Natural killer cell (primary cell): ENCODE measurements around the gene TIMM13. TPM values are rescaled to one million over a fixed set of nuclear protein-coding genes. Genes with fewer than 3 reads are reported as not detected.

Source experiments
- ATAC-seq, 3 donors: fragments of 150-1000 bp in 2 of 3; fragments of 200-7000 bp in 1 of 3; cut with Tn5 transposase; 1 replicate in 1 of 3; 2 replicates in 2 of 3; pipeline ENCODE4 v1.10.0; 2021; ENCODE audit warnings: mild to moderate bottlenecking in 2 of 3, moderate library complexity in 2 of 3
- DNase-seq, 2 donors: peaks; one replicate each; pipeline versions ENCODE4 v3.0.0 to v3.0.0-alpha.2; 2013 to 2021; ENCODE audit warnings: mixed read lengths in 1 of 2
- H3K27ac ChIP-seq: one replicate; pipeline ENCODE4 v1.5.1; 2013; ENCODE audit warnings: mild to moderate bottlenecking, low read length
- H3K27me3 ChIP-seq: one replicate; pipeline ENCODE4 v1.6.1; 2013; ENCODE audit warnings: low read length; ENCODE audit not compliant: control insufficient read depth, insufficient read depth
- H3K36me3 ChIP-seq: one replicate; pipeline ENCODE4 v1.6.1; 2013; ENCODE audit warnings: low read length; ENCODE audit not compliant: control insufficient read depth, insufficient read depth
- H3K4me1 ChIP-seq: one replicate; pipeline ENCODE4 v1.6.1; 2013; ENCODE audit warnings: low read length; ENCODE audit not compliant: control insufficient read depth, insufficient read depth
- H3K4me3 ChIP-seq: one replicate; pipeline ENCODE4 v1.5.1; 2013; ENCODE audit warnings: low read length
- H3K9me3 ChIP-seq: one replicate; pipeline ENCODE4 v1.6.1; 2013; ENCODE audit warnings: low read length; ENCODE audit not compliant: control insufficient read depth, insufficient read depth
- H3K27ac Mint-ChIP-seq, 2 donors: one replicate each; pipeline ENCODE4 v1.8.0; 2022; ENCODE audit warnings: mild to moderate bottlenecking in 2 of 2, mixed read lengths in 2 of 2, moderate library complexity in 1 of 2
- H3K27me3 Mint-ChIP-seq, 2 donors: one replicate each; pipeline ENCODE4 v1.8.0; 2022; ENCODE audit warnings: low read depth in 2 of 2, mixed read lengths in 2 of 2
- H3K36me3 Mint-ChIP-seq: one replicate; pipeline ENCODE4 v1.8.0; 2022; ENCODE audit warnings: mixed read lengths
- H3K4me1 Mint-ChIP-seq, 2 donors: one replicate each; pipeline ENCODE4 v1.8.0; 2022; ENCODE audit warnings: mixed read lengths in 2 of 2
- H3K4me3 Mint-ChIP-seq: one replicate; pipeline ENCODE4 v1.8.0; 2022; ENCODE audit warnings: mild to moderate bottlenecking, moderate library complexity, mixed read lengths
- H3K9me3 Mint-ChIP-seq, 2 donors: one replicate each; pipeline ENCODE4 v1.8.0; 2022; ENCODE audit warnings: mixed read lengths in 2 of 2
- WGBS: methylation state at CpG from one replicate; pipeline ENCODE4 v1.1.7; 2013; ENCODE audit warnings: missing lambda C conversion rate; ENCODE audit not compliant: insufficient coverage; 5-methylcytosine and 5-hydroxymethylcytosine counted together
- intact Hi-C: fragments of 100-400 bp; cut with micrococcal nuclease; formaldehyde crosslinking; loops from one replicate; pipeline ENCODE4 v1.14.2; 2022
- total RNA-seq, 4 donors: library from RNA; stranded (reverse); fragments of 120-200 nt in 1 of 4; gene quantifications; one replicate each; pipeline versions ENCODE4 v1.2.3 to v1.2.4, GENCODE V29; 2013 to 2022
- TF ChIP-seq, protein P1 (sequence below): fragments of 200-600 bp; IDR thresholded peaks from one replicate; pipeline ENCODE4 v1.8.0; 2022; ENCODE audit warnings: antibody characterized with exemption

The TIMM13 gene
- total RNA-seq, 3 donors from 2014 or later (not counting 1 experiment from before 2014, with no cell fraction given) = 24.7 to 30.4 (median 25.1) TPM

DNA sequence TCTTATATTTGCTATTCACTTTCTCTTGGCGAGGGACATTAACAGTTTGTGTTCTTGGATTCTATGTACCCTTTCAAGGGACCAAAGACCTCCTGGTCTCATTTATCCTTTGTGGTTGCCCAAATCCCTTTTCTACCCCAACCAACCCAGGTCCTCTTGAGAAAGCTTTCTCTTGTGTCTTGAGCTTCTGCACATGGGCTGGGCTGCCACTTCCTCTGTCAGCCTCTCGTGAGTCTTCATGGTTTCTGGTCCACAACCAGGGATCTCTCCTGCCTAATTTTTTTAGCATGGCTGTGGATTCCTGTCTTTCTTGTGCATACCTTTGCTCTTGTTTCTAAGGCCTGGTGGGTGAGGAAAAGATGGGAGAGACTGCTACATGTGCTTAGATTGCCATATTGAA is 14.9 kb downstream of the TIMM13 start:
- Histone ChIP-seq H3K36me3 (no peaks in the 10 kb centered on the region), H3K27ac (no peak overlapping the region), H3K27me3 (no peaks in the 10 kb centered on the region), H3K4me1 (no peaks in the 10 kb centered on the region), H3K9me3 (no peaks in the 10 kb centered on the region), H3K4me3 (no peak overlapping the region)
- H3K4me3 Mint-ChIP-seq = no peak overlapping the region
- H3K4me1 Mint-ChIP-seq = no peaks in the 10 kb centered on the region
- ATAC-seq (no peak), DNase-seq (no peak)
- H3K27me3 Mint-ChIP-seq = no peaks in the 10 kb centered on the region
- 48% methylated on average over 2 of the region's 2 CpGs for WGBS
- H3K27ac Mint-ChIP-seq = no peak overlapping the region
- H3K9me3 Mint-ChIP-seq = no peaks in the 10 kb centered on the region
- H3K36me3 Mint-ChIP-seq = no peaks in the 10 kb centered on the region
- intact Hi-C loops = no loop called here
- TF ChIP-seq, protein P1, sequence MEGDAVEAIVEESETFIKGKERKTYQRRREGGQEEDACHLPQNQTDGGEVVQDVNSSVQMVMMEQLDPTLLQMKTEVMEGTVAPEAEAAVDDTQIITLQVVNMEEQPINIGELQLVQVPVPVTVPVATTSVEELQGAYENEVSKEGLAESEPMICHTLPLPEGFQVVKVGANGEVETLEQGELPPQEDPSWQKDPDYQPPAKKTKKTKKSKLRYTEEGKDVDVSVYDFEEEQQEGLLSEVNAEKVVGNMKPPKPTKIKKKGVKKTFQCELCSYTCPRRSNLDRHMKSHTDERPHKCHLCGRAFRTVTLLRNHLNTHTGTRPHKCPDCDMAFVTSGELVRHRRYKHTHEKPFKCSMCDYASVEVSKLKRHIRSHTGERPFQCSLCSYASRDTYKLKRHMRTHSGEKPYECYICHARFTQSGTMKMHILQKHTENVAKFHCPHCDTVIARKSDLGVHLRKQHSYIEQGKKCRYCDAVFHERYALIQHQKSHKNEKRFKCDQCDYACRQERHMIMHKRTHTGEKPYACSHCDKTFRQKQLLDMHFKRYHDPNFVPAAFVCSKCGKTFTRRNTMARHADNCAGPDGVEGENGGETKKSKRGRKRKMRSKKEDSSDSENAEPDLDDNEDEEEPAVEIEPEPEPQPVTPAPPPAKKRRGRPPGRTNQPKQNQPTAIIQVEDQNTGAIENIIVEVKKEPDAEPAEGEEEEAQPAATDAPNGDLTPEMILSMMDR = no peak

- DNase-seq (no peak), ATAC-seq (no peak)
- intact Hi-C loops = no loop called here
- 86% methylated on average over 6 of the region's 8 CpGs for WGBS
- Histone ChIP-seq H3K4me1 (no peaks in the 10 kb centered on the region), H3K36me3 (no peaks in the 10 kb centered on the region), H3K4me3 (no peak overlapping the region), H3K9me3 (no peaks in the 10 kb centered on the region), H3K27ac (no peak overlapping the region), H3K27me3 (no peaks in the 10 kb centered on the region)
- Mint-ChIP-seq H3K9me3 (no peaks in the 10 kb centered on the region), H3K27ac (no peak overlapping the region), H3K4me1 (no peaks in the 10 kb centered on the region), H3K27me3 (no peaks in the 10 kb centered on the region), H3K4me3 (no peak overlapping the region), H3K36me3 (no peaks in the 10 kb centered on the region)
- TF ChIP-seq, protein P1 = no peak
Measured at GRCh38 chr19:2411709-2412108, 15.7 kb downstream of the TIMM13 start.

DNA sequence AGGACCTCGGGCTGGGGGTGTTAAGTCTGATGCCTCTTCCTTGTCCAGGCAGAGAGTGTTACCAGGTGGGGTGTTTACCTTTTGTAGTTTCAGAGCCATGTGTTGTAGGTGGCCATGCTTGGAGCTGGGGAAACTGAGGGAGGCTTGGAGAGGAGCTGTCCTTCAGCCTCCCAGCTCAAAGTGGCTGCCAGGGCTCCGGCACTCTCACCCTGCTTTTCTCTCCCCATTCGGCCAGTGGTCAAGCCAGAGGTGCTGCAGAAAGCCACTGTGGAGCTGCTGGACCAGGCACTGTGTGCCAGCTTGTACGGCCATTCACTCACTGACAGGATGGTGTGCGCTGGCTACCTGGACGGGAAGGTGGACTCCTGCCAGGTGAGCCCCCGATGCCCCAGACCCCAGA is 17.4 kb downstream of the TIMM13 start:
- H3K9me3 ChIP-seq = no peaks in the 10 kb centered on the region
- no peak for ATAC-seq
- no peak for DNase-seq
- no peak overlapping the region for H3K27ac ChIP-seq
- 97% methylated on average over 7 of the region's 7 CpGs for WGBS
- no peaks in the 10 kb centered on the region for H3K27me3 ChIP-seq
- TF ChIP-seq, protein P1 = no peak
- intact Hi-C loops = no loop called here
- no peak overlapping the region for H3K4me3 Mint-ChIP-seq
- H3K27me3 Mint-ChIP-seq = no peaks in the 10 kb centered on the region
- H3K9me3 Mint-ChIP-seq = no peaks in the 10 kb centered on the region
- no peak overlapping the region for H3K27ac Mint-ChIP-seq
- H3K4me1 ChIP-seq = no peaks in the 10 kb centered on the region
- H3K36me3 ChIP-seq = no peaks in the 10 kb centered on the region
- no peaks in the 10 kb centered on the region for H3K4me1 Mint-ChIP-seq
- H3K4me3 ChIP-seq = no peak overlapping the region
- no peaks in the 10 kb centered on the region for H3K36me3 Mint-ChIP-seq

GRCh38 chr19:2409352-2409912 is 18.0 kb downstream of the TIMM13 start:
- H3K27ac Mint-ChIP-seq = no peak overlapping the region
- no peak overlapping the region for H3K27ac ChIP-seq
- WGBS = 95% methylated on average over 6 of the region's 7 CpGs
- H3K4me1 Mint-ChIP-seq = no peaks in the 10 kb centered on the region
- TF ChIP-seq, protein P1 = no peak
- ATAC-seq (no peak), DNase-seq (no peak)
- no peaks in the 10 kb centered on the region for H3K4me1 ChIP-seq
- H3K27me3 ChIP-seq = no peaks in the 10 kb centered on the region
- no peaks in the 10 kb centered on the region for H3K27me3 Mint-ChIP-seq
- H3K36me3 ChIP-seq = no peaks in the 10 kb centered on the region
- H3K9me3 Mint-ChIP-seq = no peaks in the 10 kb centered on the region
- H3K36me3 Mint-ChIP-seq = no peaks in the 10 kb centered on the region
- no peaks in the 10 kb centered on the region for H3K9me3 ChIP-seq
- H3K4me3 ChIP-seq = no peak overlapping the region
- intact Hi-C loops = no loop called here
- no peak overlapping the region for H3K4me3 Mint-ChIP-seq
